Measurements from ENCODE around the gene CCDC86.

The CCDC86 gene

DNA sequence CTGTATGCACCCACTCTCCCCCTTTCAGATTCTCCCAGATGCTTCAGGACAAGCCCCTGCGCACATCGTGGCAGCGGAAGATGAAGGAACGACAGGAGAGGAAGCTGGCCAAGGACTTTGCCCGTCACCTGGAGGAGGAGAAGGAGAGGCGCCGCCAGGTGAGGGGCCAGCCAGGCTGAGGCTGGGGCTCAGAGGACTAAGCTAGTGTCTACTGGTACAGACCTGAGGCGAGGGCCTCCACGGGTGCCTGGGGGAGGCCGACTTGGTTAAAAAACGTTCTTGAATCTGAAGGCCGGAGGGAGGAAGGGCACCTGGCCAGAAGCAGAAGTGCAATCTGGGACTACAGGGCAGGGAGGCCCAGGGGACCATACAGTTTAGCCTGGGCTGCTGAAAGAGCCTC lies 6.0 kb downstream of the CCDC86 start:
- H3K4me3 ChIP-seq (ENCODE audit: low read length) = no peak overlapping the region
- TF ChIP-seq, protein P1, sequence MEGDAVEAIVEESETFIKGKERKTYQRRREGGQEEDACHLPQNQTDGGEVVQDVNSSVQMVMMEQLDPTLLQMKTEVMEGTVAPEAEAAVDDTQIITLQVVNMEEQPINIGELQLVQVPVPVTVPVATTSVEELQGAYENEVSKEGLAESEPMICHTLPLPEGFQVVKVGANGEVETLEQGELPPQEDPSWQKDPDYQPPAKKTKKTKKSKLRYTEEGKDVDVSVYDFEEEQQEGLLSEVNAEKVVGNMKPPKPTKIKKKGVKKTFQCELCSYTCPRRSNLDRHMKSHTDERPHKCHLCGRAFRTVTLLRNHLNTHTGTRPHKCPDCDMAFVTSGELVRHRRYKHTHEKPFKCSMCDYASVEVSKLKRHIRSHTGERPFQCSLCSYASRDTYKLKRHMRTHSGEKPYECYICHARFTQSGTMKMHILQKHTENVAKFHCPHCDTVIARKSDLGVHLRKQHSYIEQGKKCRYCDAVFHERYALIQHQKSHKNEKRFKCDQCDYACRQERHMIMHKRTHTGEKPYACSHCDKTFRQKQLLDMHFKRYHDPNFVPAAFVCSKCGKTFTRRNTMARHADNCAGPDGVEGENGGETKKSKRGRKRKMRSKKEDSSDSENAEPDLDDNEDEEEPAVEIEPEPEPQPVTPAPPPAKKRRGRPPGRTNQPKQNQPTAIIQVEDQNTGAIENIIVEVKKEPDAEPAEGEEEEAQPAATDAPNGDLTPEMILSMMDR (conservative IDR thresholded peaks at IDR 0.05; ENCODE audit: low read depth, low read length) = no peak
- DNase-seq (ENCODE audit: low read depth) = no peak

DNA sequence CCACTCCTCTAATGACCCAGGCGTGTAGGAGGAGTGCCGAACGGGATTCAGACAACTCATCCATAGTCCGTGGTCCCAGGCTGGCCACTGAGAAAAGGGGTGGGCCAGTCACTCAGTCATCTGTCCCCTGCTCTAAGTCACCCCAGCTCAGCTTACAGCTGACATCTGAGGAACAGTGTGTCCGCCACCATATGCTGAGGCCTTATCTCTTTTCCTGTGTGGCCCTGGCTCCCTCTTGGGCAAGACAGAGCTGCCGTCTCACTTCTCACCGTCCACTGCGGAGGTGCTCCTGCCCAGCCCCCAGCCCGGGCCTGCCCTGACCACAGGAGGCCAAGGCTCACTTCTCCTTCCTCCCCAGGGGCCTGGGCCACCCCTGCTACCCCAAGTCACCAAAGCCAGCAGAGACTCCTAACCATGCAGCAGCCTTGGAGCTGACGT lies 6.8 kb downstream of the CCDC86 start:
- no peak for DNase-seq (ENCODE audit: low read depth)
- no peak overlapping the region for H3K4me3 ChIP-seq (ENCODE audit: low read length)
- TF ChIP-seq, protein P1 (conservative IDR thresholded peaks at IDR 0.05; ENCODE audit: low read depth, low read length) = no peak

DNA sequence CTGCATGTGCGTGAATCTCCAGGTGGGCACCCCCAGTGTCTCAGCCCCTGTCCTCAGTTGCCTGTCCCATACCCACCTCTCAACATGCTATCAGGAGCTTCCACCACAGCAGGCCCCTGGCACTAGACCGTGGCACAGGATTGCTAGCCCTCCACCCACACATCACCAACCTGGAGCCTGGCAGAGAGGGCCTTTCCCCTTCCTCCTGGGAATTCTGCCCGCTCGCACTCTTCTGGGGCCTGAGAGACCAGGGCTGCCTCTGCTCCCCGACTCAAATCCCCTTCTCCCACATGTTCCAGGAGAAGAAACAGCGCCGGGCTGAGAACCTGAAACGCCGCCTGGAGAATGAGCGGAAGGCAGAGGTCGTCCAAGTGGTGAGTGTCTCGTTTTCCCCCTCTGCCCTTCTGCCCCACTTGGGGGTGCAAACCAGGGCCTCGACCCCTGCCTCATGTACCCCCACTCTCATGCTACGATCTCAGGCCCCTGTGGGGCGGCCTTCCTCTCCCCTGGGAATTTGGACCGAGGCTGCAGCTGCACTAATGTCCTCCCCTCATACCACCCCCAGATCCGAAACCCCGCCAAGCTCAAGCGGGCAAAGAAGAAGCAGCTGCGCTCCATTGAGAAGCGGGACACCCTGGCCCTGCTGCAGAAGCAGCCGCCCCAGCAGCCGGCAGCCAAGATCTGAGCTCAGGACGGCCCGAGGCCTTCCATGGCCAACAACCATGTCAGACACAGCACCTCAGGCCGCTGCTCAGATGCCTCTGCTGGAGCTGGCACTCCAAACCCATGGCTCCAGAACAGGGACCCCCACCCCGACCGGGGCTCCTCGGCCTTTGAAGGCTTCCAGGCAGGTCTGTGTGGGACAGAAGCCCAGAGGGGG lies 8.0 kb downstream of the CCDC86 start:
- TF ChIP-seq, protein P1 (conservative IDR thresholded peaks at IDR 0.05; ENCODE audit: low read depth, low read length) = no peak
- H3K4me3 ChIP-seq (ENCODE audit: low read length) = no peak overlapping the region

DNA sequence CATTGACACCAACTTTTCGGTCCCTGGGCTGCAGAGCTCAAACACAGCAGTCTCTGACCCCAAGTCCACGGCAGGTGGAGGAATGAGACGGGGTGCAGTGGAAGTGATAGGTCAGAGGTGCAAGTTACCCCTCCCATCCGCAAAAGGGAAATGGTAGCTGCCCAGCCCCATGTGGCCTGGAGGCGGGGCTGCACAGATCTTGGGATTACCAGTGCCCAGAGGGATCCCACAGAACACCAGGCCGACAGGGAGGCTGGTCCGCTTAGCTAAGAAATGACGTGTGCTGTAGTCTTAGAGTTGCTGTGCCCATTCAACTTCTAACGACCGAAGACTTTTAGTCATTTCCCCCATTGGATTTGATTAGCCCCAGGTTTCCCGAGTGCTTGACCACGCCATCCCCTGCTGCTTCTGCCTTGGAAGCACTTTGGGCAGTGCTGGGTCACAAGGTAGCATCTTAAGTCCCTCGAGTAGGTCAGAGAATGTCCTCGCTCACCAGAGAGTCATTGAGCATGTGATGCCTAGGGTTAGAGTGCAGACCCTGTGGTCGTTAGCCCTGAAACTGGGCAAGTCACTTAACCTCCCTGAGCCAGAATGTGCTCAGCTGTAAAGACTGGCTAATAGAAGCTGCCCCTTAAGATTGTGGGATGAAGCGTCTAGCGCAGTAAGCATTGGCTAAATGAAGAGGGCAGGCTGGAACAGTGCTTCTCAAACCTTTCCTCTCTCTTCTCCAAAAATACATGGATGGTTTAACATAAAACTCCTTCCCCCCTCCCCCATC lies 9.6 kb downstream of the CCDC86 start:
- DNase-seq (ENCODE audit: low read depth) = no peak
- no peak overlapping the region for H3K4me3 ChIP-seq (ENCODE audit: low read length)
- TF ChIP-seq, protein P1 (conservative IDR thresholded peaks at IDR 0.05; ENCODE audit: low read depth, low read length) = no peak

More for the DNA sequence above, 8.0 kb downstream of the CCDC86 start:
- no peak for DNase-seq (ENCODE audit: low read depth)

DNA sequence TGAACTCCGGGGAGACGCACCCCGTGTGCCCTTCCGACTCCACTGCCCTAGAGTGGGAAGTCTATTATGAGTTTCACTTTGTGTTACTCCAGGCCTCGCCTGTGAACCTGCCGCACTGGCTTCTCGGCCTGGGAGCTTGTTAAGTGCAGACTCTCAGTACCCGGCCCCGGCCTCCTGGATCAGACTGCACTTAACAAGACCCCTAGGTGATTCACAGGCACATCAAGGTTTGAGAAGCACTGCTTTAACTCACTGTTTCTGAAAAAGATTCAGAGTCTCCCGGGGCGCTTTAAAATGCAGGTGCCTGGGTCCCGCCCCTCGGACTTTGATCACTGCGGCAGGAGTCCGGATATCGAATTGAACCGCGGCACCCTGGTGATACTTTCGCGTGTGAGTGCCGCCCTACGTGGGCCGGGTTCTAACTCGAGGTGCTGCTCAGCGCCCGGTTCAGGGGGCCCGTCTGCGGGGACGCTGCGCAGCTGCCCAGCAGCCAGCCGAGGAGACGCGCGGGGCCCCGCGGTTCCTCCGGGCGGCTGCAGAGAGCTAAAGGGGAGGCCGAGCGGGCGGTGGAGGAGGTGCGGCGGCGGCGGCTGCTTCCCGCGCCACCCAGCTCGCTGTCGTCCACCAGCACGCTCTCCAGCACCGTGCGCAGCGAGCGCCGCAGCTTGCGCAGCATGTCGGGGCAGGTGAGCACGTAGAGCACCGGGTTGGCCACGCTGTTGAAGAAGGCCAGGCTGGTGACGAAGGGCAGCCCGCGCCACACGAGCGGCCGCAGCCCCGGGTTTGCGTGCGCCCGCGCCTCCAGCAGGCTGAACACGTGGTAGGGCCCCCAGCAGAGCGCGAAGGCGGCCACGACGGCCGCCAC lies 10.4 kb downstream of the CCDC86 start:
- DNase-seq (ENCODE audit: low read depth) = no peak
- H3K4me3 ChIP-seq (ENCODE audit: low read length) = no peak overlapping the region
- TF ChIP-seq, protein P1 (conservative IDR thresholded peaks at IDR 0.05; ENCODE audit: low read depth, low read length) = no peak

DNA sequence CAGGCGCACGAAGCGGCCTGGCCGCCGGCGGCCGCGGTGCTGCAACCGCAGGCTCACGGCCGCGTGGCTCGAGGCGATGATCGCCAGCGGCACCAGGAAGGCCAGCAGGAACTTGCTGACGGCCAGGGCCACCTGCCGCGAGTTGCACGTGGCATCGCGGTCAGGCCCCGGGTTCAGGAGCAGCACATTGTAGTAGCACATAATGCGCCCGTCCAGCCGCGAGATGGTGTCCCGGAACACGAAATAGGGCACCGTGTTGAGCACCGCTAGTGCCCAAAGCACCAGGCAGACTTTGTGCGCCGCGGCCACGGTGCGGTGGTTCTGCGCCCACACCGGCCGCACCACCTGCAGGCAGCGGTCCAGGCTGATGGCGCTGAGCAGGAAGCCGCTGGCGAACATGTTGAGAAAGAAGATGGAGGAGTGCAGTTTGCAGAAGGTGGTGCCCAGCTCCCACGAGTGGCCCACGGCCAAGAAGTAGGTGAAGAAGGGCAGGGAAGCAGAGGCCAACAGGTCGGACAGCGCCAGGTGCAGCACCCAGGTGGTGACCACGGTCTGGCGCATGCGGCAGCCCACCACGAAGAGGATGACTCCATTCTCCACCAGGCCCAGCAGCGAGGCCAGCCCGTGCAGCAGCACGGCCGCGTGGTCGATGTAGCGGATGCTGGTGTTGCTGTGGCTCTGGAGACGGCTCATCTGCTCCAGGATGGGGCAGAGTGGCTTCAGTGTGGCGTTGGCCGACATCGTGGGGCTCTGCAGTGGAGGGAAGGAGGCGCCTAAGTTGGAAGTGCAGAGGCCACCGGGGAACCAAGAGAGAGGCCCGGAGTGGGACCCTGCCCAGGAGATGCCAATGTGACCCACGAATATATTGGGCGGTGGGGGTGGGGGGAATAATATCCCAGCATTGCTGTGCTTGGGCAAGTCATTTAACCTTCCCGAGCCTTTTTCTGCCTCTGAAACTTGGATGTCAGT lies 11.4 kb downstream of the CCDC86 start:
- TF ChIP-seq, protein P1 (conservative IDR thresholded peaks at IDR 0.05; ENCODE audit: low read depth, low read length) = no peak
- no peak overlapping the region for H3K4me3 ChIP-seq (ENCODE audit: low read length)
- DNase-seq (ENCODE audit: low read depth) = no peak
